GM21737 (cell line): ENCODE data around the gene TBC1D16.
"Not testable (repeated sequence)": the region's sequence is repeated elsewhere in the genome, so short reads cannot be mapped to it uniquely, and the experiment has no call there.

Experiments
- ATAC-seq: cut with Tn5 transposase; IDR thresholded peaks from one replicate; pipeline ENCODE4 v1.9.1; 2021; ENCODE audit warnings: mild to moderate bottlenecking, moderate library complexity; ENCODE audit not compliant: unreplicated experiment

TBC1D16 gene

GRCh38 chr17:80051681-80052080 lies 16.0 kb upstream of the TBC1D16 start:
- ATAC-seq: no peak

GRCh38 chr17:80050706-80051105 lies 15.0 kb upstream of the TBC1D16 start:
- ATAC-seq: no peak

GRCh38 chr17:80049986-80050385 lies 14.3 kb upstream of the TBC1D16 start:
- no peak for ATAC-seq

DNA sequence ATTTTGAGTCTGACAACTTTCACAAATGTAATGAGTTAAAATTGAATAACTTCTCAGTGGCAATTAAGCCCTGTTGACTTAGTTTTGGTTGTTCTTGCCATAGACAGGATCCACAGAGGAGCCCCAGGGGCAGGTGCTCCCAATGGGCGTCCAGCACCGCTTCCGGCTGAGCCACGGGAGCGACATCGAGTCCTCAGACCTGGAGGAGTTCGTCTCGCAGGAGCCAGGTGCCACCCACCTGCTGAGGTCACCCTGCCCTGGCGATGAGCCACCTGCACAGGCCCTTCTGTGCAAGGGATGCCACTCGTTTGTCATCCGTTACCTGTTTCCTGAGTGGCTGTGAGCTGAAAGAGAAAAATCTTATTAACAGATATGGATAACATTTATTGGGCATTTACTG lies 11.5 kb upstream of the TBC1D16 start:
- ATAC-seq: no peak

DNA sequence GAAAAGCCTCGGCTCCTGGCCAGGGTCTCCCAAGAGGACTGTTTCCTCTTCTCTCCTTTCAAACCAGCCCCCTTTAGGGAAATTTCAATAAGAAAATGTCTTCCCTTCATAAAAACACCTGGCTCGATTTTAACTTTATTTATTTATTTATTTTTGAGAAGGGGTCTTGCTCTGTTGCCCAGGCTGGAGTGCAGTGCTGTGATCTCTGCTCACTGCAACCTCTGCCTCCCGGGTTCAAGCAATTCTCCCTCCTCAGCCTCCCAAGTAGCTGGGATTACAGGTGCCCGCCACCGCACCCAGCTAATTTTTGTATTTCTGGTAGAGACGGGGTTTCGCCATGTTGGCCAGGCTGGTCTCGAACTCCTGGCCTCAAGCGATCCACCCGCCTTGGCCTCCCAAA lies 11.0 kb upstream of the TBC1D16 start:
- ATAC-seq: not testable (repeated sequence)

- no peak for ATAC-seq
Measured at GRCh38 chr17:80045703-80046102, 10.0 kb upstream of the TBC1D16 start.

DNA sequence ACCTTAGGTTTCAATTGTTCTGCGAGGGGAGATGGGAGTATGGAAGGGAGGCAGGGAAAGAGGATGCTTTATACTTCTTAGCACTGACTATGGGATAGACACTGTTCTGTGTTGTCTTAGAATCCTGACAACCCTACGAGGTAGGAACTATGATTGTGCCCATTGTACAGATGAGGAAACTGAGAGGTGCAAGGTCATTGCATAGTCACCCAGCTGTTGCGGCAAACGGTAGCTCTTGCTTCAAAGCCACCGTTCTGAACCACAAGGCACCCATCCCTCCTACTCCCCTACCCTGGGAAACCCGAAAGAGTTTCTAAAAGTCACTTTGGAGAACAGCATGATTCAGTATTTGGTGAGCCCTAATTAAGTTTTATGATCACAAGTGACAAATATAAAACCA lies 8.3 kb upstream of the TBC1D16 start:
- no peak for ATAC-seq

DNA sequence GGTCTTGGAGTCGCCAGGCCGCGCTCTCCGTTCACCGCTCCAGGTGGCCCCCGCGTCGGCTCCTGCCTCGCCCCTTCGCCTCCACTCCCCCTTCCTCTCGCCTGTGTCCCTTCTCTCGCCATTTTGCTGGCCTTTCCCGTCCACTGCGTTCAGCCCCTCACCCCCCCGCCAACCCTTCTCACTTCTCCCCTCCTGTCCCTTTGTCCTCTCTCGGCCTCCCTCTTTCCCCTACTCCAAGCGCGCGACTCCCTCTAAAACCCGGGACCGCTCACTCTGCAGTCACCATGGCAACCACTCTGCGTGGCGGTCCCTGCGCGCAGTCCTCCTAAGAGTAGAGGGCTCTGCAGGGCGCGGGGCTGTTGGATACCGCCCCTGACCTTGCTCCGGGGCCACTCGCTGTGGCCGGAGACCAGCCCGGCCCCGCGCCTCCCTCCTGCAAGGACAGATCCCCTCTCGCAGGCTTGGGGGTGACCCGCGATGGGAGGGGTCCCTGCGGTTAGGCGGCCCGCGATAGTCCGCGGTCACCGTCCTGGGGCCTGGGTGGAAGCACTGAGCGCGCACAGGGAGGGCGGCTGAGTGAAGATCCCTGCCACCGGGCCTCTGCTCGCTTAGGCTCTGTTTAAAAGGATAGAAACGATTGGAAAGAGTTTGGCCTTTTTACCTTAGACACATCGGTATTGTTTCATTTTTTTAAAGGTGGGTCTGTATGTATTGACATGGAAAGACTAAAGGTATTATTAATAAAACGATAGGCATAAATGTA lies 1.2 kb upstream of the TBC1D16 start:
- ATAC-seq: no peak

DNA sequence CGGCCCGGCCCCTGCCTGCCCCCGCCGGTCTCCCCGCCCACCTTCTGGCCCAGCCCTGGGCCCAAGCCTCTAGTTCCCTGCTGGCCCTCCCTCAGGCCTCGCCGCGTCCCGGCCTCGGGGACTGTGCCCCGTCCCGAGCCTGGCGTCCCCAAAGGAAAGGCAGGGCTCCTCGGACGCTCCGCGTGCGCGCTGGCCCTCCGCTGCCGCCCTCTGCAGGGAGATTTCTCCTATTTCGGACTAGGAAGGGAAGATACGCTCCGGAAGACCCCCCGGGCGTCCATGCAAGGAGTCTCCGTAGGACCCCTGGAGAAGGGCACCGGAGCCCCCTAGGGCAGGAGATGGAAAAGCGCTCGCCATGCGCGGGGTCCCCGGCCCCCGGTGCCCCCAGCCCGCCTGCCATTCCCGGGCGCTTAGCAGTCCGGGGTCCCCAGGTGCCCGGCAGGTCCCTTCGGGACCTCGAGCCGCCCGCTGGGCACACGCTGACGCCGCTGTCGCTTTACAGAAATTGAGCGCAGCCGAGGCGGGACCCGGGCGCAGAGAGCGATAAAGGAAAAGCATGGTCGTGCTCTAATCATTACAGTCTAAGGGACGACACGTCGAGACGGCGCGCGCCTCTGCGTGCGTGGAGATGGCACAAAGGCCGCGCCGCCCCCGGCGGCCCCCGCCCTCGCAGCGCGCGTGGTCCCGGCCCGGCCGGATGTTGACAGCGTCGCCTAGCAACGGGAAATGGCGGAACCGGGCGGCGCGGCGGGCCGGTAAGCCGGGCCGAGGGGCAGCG lies 454 bp upstream of the TBC1D16 start, which contains the start of gene CCDC40:
Gene CCDC40, plus strand, starts transcription at position 706 of the 778 bp plus-strand sequence. Its CDS starts 21 bp downstream, at position 727.
- no peak for ATAC-seq

GRCh38 chr17:80034791-80035686 lies 633 bp downstream of the TBC1D16 start:
- no peak for ATAC-seq

DNA sequence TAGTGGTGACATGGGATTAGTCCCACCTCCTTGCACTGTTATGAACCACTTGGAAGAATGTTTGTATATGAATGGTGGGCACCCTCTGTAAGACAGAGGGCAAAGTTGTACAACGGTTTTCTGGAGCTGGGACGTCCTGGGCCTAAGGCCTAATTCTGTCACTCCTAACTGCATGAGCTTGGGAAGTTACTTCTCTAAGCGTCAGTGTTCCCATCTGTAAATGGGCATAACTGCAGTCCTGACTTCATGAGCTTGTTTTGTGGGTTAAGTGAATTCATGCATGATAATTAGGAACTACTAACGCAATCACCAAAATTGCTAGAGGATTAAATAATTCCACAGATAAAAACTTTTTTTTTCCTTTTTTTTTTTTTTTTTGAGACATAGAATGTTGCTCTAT lies 1.8 kb downstream of the TBC1D16 start:
- ATAC-seq: no peak

- ATAC-seq: no peak
Measured at GRCh38 chr17:80032614-80033171, 3.0 kb downstream of the TBC1D16 start.

GRCh38 chr17:80031691-80032430 lies 3.8 kb downstream of the TBC1D16 start:
- no peak for ATAC-seq

DNA sequence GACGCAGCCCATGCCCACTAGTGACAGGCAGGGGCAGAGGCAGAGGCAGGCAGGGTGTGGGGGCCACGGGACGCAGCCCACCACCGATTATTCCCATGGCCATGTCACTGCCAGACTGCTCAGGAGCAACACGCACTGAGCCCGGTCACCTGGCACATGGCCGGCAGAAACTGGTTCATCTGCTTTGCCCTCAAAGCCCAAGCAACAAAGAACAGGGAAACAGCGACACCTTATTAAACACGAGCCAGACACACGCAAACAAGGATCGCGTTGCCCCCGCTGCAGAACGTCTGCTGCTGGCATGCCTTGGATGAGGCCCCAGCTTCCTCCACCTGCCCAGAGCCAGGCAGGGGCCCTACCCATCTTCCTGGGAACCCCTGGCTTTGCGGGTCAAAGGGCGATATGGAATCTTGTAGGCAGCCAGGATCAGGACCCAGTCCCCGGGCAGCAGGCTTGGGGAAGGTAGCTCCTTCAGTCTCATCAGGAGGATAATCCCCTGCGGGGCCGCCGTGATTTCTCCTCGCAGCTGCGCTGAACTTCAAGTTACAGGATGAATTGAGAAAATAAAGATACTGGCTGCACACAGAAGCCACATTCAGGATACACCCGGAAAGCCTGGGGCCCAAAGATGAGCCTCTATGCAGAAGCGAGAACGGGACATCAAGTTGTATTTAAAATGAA lies 4.8 kb downstream of the TBC1D16 start:
- no peak for ATAC-seq

GRCh38 chr17:80029258-80029974 lies 6.3 kb downstream of the TBC1D16 start:
- ATAC-seq: no peak

DNA sequence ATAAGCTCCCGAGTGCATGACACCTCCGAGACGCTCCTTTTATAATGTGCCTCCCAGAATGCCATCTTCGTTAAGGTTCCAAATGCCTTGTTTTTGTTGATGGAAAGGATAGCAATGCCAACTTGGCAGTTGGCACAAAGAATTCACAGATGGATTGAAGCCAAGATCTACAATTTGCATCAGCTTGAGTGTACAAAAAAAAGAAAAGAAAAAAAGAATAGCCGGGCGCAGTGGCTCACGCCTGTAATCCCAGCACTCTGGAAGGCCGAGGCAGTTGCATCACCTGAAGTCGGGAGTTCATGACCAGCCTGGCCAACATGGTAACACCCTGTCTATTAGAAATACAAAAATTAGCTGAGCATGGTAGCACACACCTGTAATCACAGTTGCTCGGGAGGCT lies 7.6 kb downstream of the TBC1D16 start:
- no peak for ATAC-seq

DNA sequence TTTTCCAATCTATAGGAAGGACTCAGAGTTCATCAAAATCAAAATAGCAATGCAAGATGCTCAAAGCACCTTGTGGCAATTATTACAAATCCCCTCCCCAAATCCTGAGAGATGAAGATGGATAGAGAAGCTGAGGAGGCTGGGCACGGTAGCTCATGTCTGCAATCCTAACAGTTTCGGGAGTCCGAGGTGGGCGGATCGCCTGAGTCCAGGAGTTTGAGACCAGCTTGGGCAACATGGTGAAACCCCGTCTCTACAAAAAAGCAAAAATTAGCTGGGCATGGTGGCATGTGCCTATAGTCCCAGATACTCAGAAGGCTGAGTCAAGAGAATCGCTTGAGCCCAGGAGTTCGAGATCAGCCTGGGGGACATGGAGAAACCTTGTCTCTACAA lies 8.6 kb downstream of the TBC1D16 start:
- ATAC-seq: no peak

GRCh38 chr17:80026359-80027042 lies 9.2 kb downstream of the TBC1D16 start:
- no peak for ATAC-seq
